ENCODE measurements around the gene USP44. TPM values are rescaled to one million over a fixed set of nuclear protein-coding genes. Genes with fewer than 3 reads are reported as not detected.

USP44 gene
- polyA plus RNA-seq, 3 donors from 2014 or later = 0.35 to 1.9 (median 1.4) TPM

DNA sequence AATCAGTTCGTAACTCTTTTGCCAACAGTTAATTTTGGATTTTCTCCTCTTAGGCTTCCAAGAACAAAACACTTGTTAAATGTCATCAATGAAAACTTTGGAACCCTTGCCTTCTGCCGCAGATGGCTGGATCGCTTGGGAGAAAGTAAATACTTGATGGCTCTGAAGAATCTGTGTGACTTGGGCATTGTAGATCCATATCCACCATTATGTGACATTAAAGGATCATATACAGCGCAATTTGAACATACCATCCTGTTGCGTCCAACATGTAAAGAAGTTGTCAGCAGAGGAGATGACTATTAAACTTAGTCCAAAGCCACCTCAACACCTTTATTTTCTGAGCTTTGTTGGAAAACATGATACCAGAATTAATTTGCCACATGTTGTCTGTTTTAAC lies 37.7 kb downstream of the USP44 start:
- Mint-ChIP-seq H3K9me3 (no peaks in the 10 kb centered on the region), H3K4me1 (peaks cover 5 to 6% of the 10 kb centered on the region in 2 donors), H3K27me3 (ENCODE audit: low read depth in 3 of 3) (no peaks in the 10 kb centered on the region), H3K4me3 (no peak overlapping the region), H3K36me3 (peaks cover 8 to 47% (median 34%) of the 10 kb centered on the region in 3 donors), H3K27ac (no peak overlapping the region)
- no peak for DNase-seq

DNA sequence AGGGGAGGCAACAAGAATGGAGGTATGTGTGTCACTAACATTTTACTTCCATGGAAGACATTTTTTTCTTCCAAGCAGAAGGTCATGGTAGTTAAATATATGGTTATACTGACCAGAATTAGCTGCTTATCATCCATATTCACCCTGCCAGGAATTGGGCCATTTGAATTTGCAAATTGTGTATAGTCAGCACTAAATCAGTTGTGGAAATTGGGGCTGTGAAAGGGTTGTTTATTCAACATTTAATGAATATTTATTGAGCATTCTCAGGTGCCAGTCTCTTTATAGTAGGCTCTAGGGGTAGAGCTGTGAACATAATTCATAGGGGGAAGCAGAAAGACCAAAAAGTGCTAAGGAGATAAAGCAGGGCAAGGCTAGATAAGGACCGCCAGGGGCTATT lies 39.3 kb downstream of the USP44 start:
- H3K27ac Mint-ChIP-seq = no peak overlapping the region
- peaks cover 5 to 6% of the 10 kb centered on the region in 2 donors for H3K4me1 Mint-ChIP-seq
- H3K36me3 Mint-ChIP-seq = peaks cover 14 to 50% (median 35%) of the 10 kb centered on the region in 3 donors
- H3K4me3 Mint-ChIP-seq = no peak overlapping the region
- no peaks in the 10 kb centered on the region for H3K27me3 Mint-ChIP-seq (ENCODE audit: low read depth in 3 of 3)
- no peaks in the 10 kb centered on the region for H3K9me3 Mint-ChIP-seq
- DNase-seq = no peak

DNA sequence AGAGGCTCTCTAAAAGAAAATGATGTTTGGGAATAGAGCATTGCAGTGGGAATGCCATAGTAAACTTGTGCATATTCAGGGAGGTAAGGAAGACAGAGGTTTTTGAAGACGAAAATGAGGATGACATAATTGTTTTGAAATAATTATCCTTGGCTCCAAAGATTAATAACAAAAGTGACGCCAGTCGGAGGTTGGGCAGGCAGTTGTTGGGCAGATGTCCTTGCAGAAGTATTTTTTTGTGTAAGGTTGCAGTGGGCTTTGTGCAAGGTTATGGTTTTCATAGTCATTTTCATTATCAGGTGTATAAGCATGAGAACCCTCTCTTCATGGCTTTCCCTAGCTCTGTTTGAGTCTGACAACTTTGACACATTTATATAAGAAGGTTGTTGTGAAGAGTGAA lies 42.0 kb downstream of the USP44 start:
- peaks cover 5 to 6% of the 10 kb centered on the region in 2 donors for H3K4me1 Mint-ChIP-seq
- H3K27ac Mint-ChIP-seq = peak overlapping the region in 2 of 6 donors; percentile 4 to 49
- peaks cover 19 to 54% (median 39%) of the 10 kb centered on the region in 3 donors for H3K36me3 Mint-ChIP-seq
- H3K4me3 Mint-ChIP-seq = no peak overlapping the region
- DNase-seq = no peak
- H3K27me3 Mint-ChIP-seq (ENCODE audit: low read depth in 3 of 3) = no peaks in the 10 kb centered on the region
- H3K9me3 Mint-ChIP-seq = no peaks in the 10 kb centered on the region

DNA sequence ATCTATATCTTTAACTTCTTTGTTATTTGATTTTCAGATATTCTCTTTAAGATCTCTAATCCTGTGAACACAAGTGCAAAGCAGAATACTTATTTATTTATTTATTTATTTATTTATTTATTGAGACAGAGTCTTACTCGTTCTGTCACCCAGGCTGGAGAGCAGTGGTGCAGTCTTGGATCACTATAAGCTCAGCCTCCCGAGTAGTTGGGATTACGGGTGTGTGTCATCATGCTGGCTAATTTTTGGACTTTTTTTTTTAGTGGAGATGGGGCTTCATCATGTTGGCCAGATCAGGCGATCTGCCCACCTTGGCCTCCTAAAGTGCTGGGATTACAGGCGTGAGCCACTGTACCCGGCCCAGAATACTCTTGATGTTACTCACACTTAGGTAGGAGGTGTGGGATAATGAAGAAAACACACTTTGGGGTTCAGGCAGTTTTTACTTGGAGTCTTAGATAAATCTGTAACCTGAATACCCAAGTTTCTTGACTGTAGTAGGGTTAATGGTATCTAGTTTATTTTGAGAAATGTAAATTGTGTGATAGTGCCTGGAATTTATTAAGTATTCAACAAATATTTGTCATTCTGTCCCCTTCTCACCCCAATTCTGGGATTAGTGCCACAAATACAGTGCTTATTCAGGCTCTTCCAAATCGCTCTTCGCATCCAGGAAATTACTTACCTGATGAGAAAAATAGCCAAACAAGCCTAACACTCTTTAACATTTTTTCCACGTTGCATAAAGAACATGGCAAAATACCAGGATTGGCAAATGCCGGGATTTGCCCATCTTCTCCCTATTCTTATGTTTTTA lies 44.4 kb downstream of the USP44 start:
- no peaks in the 10 kb centered on the region for H3K27me3 Mint-ChIP-seq (ENCODE audit: low read depth in 3 of 3)
- no peak overlapping the region for H3K4me3 Mint-ChIP-seq
- no peak for DNase-seq
- H3K27ac Mint-ChIP-seq = peak overlapping the region in 2 of 6 donors; percentile 14 to 30
- peaks cover 15 to 54% (median 37%) of the 10 kb centered on the region in 3 donors for H3K36me3 Mint-ChIP-seq
- no peaks in the 10 kb centered on the region for H3K9me3 Mint-ChIP-seq
- H3K4me1 Mint-ChIP-seq = peaks cover 10 to 21% of the 10 kb centered on the region in 2 donors

DNA sequence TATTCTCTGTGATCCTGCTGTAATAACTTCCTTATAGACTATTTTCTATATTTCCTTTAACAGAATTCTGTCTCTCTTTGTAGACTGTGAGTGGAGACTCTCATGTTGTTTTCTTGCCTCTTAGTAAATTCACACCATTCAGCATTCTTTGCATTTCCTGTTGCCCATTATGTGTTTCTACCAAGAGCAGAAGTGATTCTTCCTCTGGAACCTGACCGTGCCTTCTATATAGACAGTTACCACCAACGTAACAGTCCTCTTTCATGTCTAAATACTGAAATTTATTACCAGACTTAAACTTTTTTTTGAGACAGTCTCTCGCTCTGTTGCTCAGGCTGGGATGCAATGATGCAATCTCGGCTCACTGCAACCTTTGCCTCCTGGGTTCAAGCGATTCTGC lies 46.2 kb downstream of the USP44 start:
- no peak for DNase-seq
- Mint-ChIP-seq H3K4me1 (peaks cover 5 to 21% of the 10 kb centered on the region in 2 donors), H3K4me3 (no peak overlapping the region), H3K27me3 (ENCODE audit: low read depth in 3 of 3) (no peaks in the 10 kb centered on the region), H3K27ac (peak overlapping the region in 1 of 6 donors; percentile 9), H3K9me3 (no peaks in the 10 kb centered on the region), H3K36me3 (peaks cover 20 to 52% (median 40%) of the 10 kb centered on the region in 3 donors)

DNA sequence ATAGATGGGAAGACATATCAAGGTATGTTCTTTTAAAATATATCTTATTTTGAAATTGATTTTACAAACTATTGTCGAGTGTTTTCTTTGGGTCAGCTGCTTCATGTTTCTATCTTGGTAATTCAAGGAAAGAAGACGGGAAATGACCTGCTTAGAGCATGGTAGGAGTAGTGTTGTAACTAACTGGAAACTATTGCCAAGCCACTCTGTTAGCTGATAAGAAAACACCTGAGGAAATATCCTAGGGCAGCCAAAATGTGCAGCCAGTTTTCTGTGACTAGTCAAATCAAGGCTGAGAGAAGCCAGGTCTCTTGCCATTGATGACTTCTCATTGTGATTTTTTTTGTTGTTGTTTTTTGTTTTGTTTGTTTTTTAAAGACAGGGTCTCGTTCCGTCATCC lies 47.1 kb downstream of the USP44 start:
- Mint-ChIP-seq H3K4me1 (peaks cover 7 to 28% of the 10 kb centered on the region in 2 donors), H3K4me3 (no peak overlapping the region), H3K9me3 (no peaks in the 10 kb centered on the region), H3K36me3 (peaks cover 27 to 52% (median 42%) of the 10 kb centered on the region in 3 donors), H3K27ac (no peak overlapping the region), H3K27me3 (ENCODE audit: low read depth in 3 of 3) (peaks cover 0 to 2% (median 0%) of the 10 kb centered on the region in 3 donors)
- no peak for DNase-seq

DNA sequence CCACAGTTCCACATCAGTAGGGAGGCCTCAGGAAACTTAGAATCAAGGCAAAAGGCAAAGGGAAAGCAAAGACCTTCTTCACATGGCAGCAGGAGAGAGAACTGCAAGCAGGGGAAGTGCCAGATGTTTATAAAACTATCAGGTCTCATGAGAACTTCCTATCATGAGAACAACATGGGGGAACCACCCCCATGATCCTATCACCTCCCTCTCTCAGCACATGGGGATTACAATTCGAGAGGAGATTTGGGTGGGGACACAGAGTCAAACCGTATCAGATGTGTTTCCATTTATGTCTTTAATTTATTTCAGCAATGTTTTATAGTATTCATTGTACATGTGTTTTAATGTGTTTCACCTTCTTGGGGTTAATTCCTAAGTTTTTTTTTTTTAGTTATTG lies 51.5 kb downstream of the USP44 start:
- H3K36me3 Mint-ChIP-seq = peaks cover 41 to 69% (median 59%) of the 10 kb centered on the region in 3 donors
- no peak overlapping the region for H3K4me3 Mint-ChIP-seq
- H3K27ac Mint-ChIP-seq = peak overlapping the region in 4 of 6 donors; percentile 23 to 65 (median 48)
- no peak for DNase-seq
- peaks cover 0 to 4% (median 2%) of the 10 kb centered on the region in 3 donors for H3K27me3 Mint-ChIP-seq (ENCODE audit: low read depth in 3 of 3)
- H3K4me1 Mint-ChIP-seq = peaks cover 11 to 37% of the 10 kb centered on the region in 2 donors
- no peaks in the 10 kb centered on the region for H3K9me3 Mint-ChIP-seq

DNA sequence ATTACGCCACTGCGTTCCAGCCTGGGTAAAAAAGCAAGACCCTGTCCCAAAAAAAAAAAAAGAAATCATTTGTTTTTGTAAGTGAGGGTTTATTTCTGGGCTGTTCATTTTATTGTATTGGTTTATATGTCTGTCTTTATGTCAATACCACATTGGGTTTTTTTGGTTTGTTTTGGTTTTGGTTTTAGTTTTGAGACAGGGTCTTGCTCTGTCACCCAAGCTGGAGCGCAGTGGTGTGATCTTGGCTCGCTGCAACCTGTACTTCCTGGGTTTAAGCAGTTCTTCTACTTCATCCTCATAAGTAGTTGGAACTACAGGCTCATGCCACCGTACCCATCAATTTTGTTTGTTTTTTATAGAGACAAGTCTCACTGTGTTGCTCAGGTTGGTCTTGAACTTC lies 52.3 kb downstream of the USP44 start:
- H3K27ac Mint-ChIP-seq = peak overlapping the region in 4 of 6 donors; percentile 41 to 66 (median 50)
- DNase-seq = peak in 1 of 3 donors; percentile 3
- no peaks in the 10 kb centered on the region for H3K9me3 Mint-ChIP-seq
- H3K27me3 Mint-ChIP-seq (ENCODE audit: low read depth in 3 of 3) = peaks cover 0 to 4% (median 2%) of the 10 kb centered on the region in 3 donors
- no peak overlapping the region for H3K4me3 Mint-ChIP-seq
- peaks cover 11 to 36% of the 10 kb centered on the region in 2 donors for H3K4me1 Mint-ChIP-seq
- peaks cover 41 to 67% (median 56%) of the 10 kb centered on the region in 3 donors for H3K36me3 Mint-ChIP-seq

DNA sequence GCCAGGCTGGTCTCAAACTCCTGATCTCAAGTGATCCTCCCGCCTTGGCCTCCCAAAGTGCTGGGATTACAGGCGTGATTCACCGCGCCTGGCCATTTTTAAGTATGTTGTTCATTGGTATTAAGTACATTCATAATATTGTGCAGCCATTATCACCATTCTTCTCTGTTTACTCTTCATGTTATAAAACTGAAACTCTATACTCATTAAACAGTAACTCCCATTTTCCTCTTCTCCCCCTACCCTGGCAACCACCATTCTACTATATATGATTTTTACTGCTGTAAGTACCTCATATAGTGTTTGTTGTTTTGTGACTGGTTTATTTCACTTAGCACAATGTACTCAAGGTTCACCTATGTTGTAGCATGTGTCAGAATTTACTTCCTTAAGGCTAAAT lies 54.2 kb downstream of the USP44 start:
- H3K27ac Mint-ChIP-seq = peak overlapping the region in 1 of 6 donors; percentile 22
- H3K27me3 Mint-ChIP-seq (ENCODE audit: low read depth in 3 of 3) = peaks cover 0 to 4% (median 2%) of the 10 kb centered on the region in 3 donors
- H3K4me1 Mint-ChIP-seq = peaks cover 8 to 21% of the 10 kb centered on the region in 2 donors
- peaks cover 39 to 52% (median 44%) of the 10 kb centered on the region in 3 donors for H3K36me3 Mint-ChIP-seq
- no peak for DNase-seq
- no peaks in the 10 kb centered on the region for H3K9me3 Mint-ChIP-seq
- no peak overlapping the region for H3K4me3 Mint-ChIP-seq

DNA sequence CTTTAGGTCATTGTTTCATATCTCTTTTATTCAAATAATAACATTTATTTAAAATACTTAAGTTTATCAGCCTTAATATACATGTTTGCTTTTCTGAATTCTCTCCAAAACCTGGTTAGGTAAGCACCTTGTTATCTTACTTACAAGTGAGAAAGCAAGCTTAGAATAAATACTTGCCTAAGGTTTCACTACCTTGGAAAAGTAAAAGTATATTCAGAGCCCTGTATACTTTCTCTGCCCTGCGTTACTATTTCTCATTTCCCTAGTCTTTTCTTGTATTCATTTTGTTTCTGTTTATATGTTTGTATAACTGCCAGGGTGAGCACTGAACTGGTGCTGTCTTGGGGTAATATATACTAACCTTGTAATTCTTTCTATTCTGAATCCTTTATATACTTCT lies 55.8 kb downstream of the USP44 start:
- DNase-seq = no peak
- H3K27me3 Mint-ChIP-seq (ENCODE audit: low read depth in 3 of 3) = peaks cover 0 to 5% (median 2%) of the 10 kb centered on the region in 3 donors
- H3K9me3 Mint-ChIP-seq = no peaks in the 10 kb centered on the region
- H3K27ac Mint-ChIP-seq = peak overlapping the region in 3 of 6 donors; percentile 8 to 67 (median 19)
- peaks cover 35 to 56% (median 41%) of the 10 kb centered on the region in 3 donors for H3K36me3 Mint-ChIP-seq
- no peak overlapping the region for H3K4me3 Mint-ChIP-seq
- H3K4me1 Mint-ChIP-seq = peaks cover 9 to 28% of the 10 kb centered on the region in 2 donors

DNA sequence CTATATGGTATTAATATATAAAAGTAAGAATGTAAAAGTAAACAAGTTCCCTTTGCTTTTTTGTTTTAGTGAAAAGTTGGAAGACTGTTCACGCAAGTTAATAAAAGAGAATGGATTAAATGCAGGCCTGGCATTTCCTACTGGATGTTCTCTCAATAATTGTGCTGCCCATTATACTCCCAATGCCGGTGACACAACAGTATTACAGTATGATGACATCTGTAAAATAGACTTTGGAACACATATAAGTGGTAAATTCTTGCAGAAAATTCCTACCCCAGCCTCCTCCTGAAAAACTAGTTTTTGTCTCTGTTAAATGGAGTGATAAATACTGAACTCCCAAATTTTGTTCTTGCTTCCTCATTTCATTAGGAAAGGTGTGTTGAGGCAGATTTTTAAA lies 56.4 kb downstream of the USP44 start:
- H3K4me3 Mint-ChIP-seq = no peak overlapping the region
- H3K9me3 Mint-ChIP-seq = no peaks in the 10 kb centered on the region
- peak overlapping the region in 3 of 6 donors; percentile 6 to 40 (median 8) for H3K27ac Mint-ChIP-seq
- no peak for DNase-seq
- H3K36me3 Mint-ChIP-seq = peaks cover 34 to 52% (median 38%) of the 10 kb centered on the region in 3 donors
- H3K27me3 Mint-ChIP-seq (ENCODE audit: low read depth in 3 of 3) = peaks cover 0 to 5% (median 2%) of the 10 kb centered on the region in 3 donors
- peaks cover 9 to 26% of the 10 kb centered on the region in 2 donors for H3K4me1 Mint-ChIP-seq

DNA sequence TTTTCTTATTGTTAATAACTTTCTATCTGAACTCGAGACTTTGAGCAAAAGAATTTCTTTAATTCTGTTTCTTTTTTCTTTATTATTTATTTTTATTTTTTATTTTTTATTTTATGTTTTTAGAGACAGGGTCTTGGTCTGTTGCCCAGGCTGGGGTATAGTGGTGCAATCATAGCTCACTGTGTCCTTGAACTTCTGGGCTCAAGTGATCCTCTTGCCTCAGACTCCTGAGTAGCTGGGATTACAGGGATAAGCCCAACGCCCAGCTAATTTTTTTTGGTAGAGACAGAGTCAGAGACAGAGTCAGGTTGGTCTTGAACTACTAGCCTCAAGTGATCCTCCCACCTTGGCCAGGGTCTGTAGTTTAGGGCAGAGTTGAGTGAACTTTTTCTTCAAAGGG lies 58.8 kb downstream of the USP44 start:
- H3K27ac Mint-ChIP-seq = no peak overlapping the region
- H3K9me3 Mint-ChIP-seq = no peaks in the 10 kb centered on the region
- H3K27me3 Mint-ChIP-seq (ENCODE audit: low read depth in 3 of 3) = peaks cover 0 to 5% (median 0%) of the 10 kb centered on the region in 3 donors
- H3K4me3 Mint-ChIP-seq = no peak overlapping the region
- DNase-seq = no peak
- peaks cover 1 to 9% of the 10 kb centered on the region in 2 donors for H3K4me1 Mint-ChIP-seq
- peaks cover 20 to 43% (median 24%) of the 10 kb centered on the region in 3 donors for H3K36me3 Mint-ChIP-seq

DNA sequence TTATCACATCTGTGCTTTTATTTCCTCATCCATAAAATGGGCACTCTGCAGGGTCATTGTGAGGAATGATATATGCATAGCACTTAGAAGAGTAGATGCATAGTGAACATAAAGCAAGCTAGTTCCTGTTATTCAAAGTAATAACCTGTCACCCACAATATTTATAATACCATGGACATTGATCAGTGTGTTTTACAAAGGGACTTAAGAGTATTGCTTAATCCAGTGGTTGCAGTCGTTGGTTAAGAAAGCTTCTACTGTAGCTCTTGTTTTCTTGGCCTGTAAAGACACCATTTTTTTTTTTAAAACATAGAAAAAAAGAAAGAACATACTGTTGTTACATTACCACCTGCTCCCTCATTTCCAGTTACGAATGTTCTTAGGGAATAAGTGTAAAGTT lies 64.3 kb downstream of the USP44 start:
- Mint-ChIP-seq H3K36me3 (peaks cover 9 to 38% (median 16%) of the 10 kb centered on the region in 3 donors), H3K27ac (no peak overlapping the region), H3K4me1 (peaks cover 1 to 16% of the 10 kb centered on the region in 2 donors)

DNA sequence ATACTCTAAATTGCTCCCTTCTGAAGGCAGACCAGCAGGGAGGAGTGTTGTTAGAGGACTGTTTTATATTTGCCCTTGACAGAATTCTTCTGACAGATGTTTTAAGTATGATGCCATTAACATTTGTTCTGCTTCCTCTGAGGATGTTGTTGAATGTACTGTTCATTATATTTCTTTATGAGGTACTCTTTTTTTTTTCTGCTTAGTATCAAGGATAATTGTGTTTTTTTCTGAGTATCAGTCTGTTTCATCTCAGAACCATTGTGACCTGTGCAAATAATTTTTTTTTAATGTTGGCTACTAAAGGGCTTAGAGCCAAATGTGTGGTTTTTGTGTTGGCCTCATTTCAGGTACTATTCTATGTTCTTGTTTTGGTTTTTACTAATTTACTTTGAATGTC lies 66.8 kb downstream of the USP44 start:
- peaks cover 0 to 2% (median 2%) of the 10 kb centered on the region in 3 donors for H3K27me3 Mint-ChIP-seq (ENCODE audit: low read depth in 3 of 3)
- no peak overlapping the region for H3K4me3 Mint-ChIP-seq
- no peak for DNase-seq
- peaks cover 9 to 31% (median 16%) of the 10 kb centered on the region in 3 donors for H3K36me3 Mint-ChIP-seq
- H3K4me1 Mint-ChIP-seq = peaks cover 17 to 32% of the 10 kb centered on the region in 2 donors
- H3K9me3 Mint-ChIP-seq = no peaks in the 10 kb centered on the region
- peak overlapping the region in 1 of 6 donors; percentile 39 for H3K27ac Mint-ChIP-seq

More for the DNA sequence above, 64.3 kb downstream of the USP44 start:
- Mint-ChIP-seq H3K27me3 (ENCODE audit: low read depth in 3 of 3) (peaks cover 0 to 3% (median 0%) of the 10 kb centered on the region in 3 donors), H3K4me3 (no peak overlapping the region), H3K9me3 (no peaks in the 10 kb centered on the region)
- DNase-seq = no peak
